NCI-H1048 (cell line): Measurements from ENCODE around the gene LRRK2.
"Not testable (repeated sequence)": the region's sequence is repeated elsewhere in the genome, so short reads cannot be mapped to it uniquely, and the experiment has no call there.

Source experiments
- DNase-seq: peaks from one replicate; lab custom pipeline; 2025; lab: John Stamatoyannopoulos, UW

LRRK2 gene

DNA sequence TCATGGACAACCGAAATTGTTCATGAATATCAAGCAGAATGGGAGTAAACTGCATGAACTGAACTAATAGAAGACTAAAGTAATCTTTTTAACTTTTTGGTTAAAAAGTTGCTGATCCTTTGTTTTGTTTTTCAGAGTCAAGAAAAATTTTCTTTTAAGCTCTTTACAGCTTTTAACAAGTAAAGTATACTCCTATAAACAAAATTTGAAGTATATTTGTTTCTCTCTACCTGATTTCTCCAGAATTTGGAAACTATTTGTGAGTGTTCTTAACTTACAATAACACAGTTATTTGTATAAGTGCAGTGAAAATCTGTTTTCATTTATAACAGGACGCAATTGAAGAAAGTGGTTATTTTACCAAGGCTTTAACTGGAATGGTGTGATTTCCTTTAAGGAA, 12.2 kb upstream of the LRRK2 start:
- no peak for DNase-seq

GRCh38 chr12:40215982-40216381, 8.8 kb upstream of the LRRK2 start:
- DNase-seq: no peak

GRCh38 chr12:40216516-40217288, 8.1 kb upstream of the LRRK2 start:
- DNase-seq: no peak

DNA sequence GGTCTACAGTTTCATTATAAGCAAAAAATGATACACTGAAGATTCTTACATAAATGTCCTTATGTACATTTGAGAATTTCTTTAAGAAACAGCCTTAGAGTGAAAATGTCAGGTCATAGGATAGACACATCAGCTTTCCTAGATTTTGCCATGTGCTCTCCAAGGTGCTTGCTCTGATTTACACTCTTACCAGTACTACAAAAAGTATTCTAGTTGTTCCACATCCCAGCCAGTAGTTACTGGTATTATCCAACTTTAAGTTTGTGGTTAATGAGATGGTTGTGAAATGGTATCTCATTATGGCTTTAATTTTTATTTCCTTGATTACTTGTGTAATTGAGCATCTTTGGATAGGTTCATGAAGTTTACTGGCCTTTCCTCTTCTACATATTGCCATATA, 5.0 kb upstream of the LRRK2 start:
- DNase-seq: no peak

DNA sequence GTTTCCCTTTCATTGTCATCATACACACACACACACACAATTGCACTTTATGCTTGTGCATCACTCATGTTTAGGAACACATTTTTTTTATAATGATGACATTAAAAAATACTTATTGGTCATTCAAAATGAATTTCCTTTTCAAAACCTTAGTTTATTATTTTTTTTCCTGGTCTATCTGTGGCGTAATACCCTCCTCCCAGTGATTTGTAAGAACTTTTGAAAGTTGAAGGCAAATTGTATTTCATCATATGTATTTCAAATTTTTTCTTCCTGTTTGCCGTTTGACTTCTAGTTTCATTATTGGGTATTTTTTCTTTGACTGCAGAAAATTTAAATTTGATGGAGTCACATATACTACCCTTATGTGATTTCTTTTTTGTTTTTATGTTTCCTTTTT, 2.5 kb upstream of the LRRK2 start:
- DNase-seq: no peak

- DNase-seq: no peak
Observed at GRCh38 chr12:40223646-40224045, 1.2 kb upstream of the LRRK2 start.

- DNase-seq: no peak
Observed at GRCh38 chr12:40225337-40225983, 663 bp downstream of the LRRK2 start.

DNA sequence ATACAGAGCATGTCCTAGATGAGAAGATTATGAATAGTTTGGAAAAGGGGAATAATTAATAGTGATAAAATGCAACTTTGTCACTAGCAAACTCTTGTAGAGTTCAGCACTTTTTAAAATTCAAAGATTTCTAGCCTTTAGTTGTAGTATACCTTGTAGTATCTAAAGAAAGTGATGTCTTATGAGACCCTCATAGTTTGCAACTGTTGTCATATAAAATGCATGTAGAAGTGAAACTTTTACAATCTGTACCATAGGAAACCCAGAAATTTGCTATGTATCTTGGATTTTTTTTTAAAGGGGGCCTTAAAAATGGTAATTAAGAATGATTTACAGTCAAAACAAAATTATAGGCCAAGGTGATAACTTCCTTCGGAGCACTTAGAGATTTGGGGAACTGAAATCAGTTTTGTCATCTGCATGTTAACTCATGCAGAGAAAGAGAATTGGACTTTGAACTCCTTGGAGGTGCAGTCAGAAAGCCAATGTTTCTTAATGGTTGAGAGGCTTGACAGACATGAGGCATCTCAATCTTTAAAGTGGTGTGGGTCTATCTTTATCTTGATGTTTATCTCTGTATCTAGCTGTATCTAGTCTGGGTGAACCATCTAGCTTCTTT, 1.3 kb downstream of the LRRK2 start:
- DNase-seq: no peak

- DNase-seq: no peak
Observed at GRCh38 chr12:40226705-40227104, 1.9 kb downstream of the LRRK2 start.

DNA sequence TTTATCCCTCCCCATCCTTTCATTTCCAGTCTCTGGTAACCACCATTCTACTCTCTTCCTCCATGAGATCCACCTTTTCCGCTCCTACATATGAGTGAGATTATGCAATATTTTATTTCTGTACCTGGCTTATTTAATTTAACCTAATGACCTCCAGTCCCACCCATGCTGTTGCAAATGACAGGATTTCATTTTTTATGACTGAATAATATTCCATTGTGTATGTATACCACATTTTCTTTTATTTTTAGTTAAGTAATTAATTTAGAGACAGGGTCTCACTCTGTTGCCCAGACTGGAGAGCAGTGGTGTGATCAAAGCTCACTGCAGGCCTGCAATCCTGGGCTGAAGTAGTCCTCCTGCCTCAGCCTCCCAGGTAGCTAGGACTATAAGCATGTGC, 2.6 kb downstream of the LRRK2 start:
- DNase-seq: no peak

GRCh38 chr12:40228727-40229126, 3.9 kb downstream of the LRRK2 start:
- DNase-seq: no peak

DNA sequence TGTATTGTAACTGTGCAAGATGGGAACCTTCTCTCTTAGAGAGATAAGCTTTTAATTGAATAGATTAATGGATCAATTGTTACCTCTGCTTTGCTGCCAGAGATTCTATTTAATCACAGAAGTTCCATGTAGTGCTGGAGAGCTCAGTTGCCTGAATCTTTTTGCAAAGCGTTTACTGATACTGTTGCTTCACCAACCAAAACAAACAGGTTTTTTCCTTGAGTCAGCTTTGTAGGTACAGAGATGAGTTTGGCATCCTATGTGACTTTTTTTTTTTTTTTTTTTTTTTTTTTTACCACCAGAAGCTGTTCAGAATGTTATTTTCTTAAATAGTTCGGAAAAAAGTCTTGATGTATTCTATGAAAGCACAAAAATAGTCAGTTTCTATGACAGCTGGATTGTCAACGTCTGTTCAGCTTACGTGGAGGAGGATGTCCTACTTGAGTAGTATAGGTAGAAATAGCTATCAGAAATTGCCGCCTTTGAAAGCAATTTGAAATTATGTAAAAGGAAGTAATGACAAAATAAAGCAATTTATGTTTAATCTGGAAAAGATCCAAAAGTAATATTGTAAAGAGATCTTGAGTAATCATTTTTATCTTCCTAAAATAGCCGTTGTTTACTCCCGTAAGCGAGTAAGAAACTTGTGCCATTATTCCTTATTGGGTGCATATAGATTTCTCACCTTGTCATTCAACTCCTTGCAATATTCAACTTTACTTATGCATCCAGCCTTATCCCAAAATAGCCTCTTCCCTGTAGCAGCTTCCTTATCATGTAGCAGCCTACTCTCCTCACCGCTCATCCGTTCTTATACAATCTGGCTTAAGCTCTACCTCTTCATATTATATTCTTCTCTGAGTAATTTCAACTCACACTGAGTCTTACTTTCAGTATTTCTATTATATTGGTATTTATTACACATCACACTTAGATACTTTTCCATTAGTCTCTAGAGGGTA, 5.2 kb downstream of the LRRK2 start:
- DNase-seq: no peak

DNA sequence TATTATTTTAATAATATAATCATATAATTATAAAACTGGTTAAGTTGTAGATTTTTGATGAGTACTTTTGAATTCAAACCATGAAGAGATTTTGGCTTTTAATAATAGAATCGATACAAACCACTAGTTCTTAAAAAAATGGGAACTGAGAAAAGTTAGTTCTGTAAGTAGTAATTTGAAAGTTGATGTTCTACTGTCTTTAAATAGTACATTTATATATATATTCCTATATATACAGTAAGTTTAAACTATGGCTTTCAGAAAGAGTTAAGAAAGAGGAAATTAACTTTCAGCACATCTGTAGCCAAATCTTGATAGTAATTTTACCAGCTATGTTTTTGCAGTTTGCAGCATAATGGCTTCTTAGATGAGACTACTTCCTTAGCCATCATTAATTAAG, 7.8 kb downstream of the LRRK2 start:
- no peak for DNase-seq

- no peak for DNase-seq
Observed at GRCh38 chr12:40233741-40234367, 9.1 kb downstream of the LRRK2 start.

DNA sequence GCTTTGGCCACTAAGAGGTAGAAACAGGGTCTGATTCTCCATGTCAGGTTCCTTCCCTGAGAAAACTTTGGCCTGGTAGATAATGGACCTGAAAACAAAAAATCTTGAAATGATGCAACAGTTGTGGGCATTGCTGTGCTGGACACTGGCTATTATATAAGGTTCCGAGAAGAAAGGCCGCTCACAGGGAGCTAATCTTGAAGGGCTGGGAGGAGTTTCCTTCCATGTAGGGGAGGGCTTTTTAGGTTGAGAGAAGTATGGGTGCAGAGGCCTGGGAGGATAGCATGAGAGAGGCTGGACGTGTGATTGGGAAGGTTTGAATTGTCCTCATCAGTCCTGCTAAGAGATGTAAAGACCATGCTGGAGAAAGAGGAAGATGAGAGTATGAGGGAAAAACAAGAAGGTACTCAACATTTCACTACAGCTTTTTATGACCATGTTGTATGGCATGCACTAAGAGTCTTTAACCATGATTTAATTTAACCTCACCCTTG, 11.6 kb downstream of the LRRK2 start:
- no peak for DNase-seq

DNA sequence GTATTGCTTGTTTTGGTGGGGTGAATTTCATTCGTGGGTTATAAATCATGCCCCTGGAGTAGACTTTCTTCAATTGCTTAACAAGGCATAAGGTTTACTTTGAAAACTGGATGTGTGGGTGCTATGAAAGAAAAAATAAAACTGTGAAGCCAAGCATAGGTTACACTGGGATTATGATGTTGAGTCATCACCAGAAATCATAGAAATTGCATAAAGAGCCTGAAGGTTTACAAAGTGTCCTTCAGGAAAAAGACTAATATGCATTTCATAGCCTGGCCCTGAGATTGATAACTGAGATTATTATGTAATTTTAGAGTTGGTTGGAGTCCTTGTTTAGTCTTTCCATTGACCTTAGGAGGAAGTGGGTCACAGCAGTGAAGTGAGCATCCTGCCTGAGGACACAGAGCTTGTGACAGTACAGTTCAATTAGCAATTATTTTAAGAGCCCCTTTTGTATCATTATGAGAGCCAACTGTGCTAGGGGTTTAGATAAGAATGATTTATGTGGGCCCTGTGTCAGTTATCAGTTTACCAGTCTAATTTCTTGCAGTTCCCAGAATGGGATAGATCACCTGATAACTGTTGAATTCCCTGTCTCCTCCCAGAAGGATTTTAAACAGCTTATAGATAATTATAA, 13.6 kb downstream of the LRRK2 start:
- no peak for DNase-seq

DNA sequence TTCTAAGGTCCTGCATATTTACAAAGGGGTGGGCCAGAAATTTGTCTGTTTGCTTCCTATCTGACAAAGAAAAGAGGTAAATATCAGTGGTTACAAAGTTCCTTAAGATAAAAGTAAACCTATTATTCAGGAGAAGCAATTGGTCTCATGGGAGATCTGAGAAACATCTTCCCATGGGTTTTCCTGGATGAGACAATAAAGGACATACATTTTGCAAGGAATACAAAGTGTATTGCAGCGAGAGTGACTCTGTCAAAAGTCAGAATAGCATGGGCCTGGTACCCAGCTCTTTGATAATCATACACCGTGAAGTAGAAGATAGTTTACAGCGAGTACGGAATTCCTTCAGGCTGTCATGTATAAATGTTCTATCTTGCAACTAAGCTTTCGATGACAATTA, 14.2 kb downstream of the LRRK2 start:
- no peak for DNase-seq

- no peak for DNase-seq
Observed at GRCh38 chr12:40240779-40241178, 16.0 kb downstream of the LRRK2 start.

- no peak for DNase-seq
Observed at GRCh38 chr12:40241741-40242140, 16.9 kb downstream of the LRRK2 start.

DNA sequence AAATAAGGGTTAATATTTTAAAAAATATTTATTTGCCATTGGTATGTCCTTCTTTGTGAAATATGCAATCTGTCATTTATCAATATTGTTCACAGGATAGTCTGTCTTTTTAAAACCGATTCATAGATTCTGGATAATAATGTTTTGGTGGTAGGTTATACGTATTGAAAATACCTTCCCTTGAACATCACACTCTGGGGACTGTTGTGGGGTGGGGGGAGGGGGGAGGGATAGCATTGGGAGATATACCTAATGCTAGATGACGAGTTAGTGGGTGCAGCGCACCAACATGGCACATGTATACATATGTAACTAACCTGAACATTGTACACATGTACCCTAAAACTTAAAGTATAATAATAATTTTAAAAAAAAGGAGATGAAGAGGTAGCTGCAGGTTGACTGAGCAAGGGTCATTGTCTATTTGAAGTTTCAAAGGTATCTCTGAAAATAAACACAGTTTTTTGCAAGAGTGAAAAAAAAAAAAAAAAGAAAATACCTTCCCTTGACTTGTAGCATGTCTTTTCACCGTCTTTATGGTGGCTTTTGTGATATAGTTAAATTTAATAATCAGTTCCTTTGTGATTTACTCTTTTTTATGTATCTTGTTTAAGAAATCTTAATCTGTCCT, 19.8 kb downstream of the LRRK2 start:
- DNase-seq: not testable (repeated sequence)

DNA sequence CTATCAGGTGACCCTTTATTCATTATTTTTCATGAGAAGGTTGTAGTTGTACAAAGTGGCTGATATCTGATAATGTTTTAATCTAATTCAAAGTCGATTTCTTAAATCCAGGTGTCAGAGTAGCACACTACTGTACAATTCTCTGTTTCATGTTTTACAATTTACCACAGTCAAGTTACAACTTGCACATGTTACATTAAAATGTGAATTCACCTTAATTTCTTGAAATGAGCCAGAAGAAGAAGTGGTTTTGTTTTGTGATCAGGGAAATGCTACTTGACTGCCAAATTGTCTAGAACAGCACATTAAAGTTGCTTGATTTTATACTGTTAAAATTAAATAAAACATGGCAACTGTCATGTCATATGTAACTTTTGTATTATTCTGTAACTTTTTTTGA, 23.2 kb downstream of the LRRK2 start:
- no peak for DNase-seq
